Body of pancreas (tissue), 4 donors: ENCODE measurements around the gene OSBPL10. TPM values are rescaled to one million over a fixed set of nuclear protein-coding genes. Genes with fewer than 3 reads are reported as not detected.
A peak's percentile ranks its signal among the peaks of the same experiment; 100 is the strongest.

ENCODE experiments used
- ATAC-seq: fragments of 150-250 bp; one replicate; pipeline ENCODE4 v1.9.1; 2016
- DNase-seq, 4 donors: peaks; one replicate each; pipeline ENCODE4 v3.0.0-alpha.2; 2019
- H3K27ac ChIP-seq, 4 donors: fragments of 200-600 bp; sonication (generic); 1 replicate in 3 of 4; 2 replicates in 1 of 4; pipeline versions ENCODE4 v1.5.1 to v1.6.1; 2016 to 2019; ENCODE audit warnings: mild to moderate bottlenecking in 1 of 4, mixed read lengths in 1 of 4, moderate library complexity in 1 of 4
- H3K27me3 ChIP-seq, 2 donors: fragments of 200-600 bp; sonication (generic); one replicate each; pipeline ENCODE4 v1.6.0; 2016; ENCODE audit warnings: mild to moderate bottlenecking in 1 of 2
- H3K36me3 ChIP-seq, 2 donors: fragments of 200-600 bp; sonication (generic); replicated peaks in 1 of 2; 2 replicates each; pipeline ENCODE4 v1.5.1; 2016; ENCODE audit warnings: low read depth in 2 of 2; ENCODE audit not compliant: insufficient read depth in 1 of 2
- H3K4me1 ChIP-seq: fragments of 200-600 bp; sonication (generic); one replicate; pipeline ENCODE4 v1.6.0; 2016
- H3K4me3 ChIP-seq, 2 donors: fragments of 200-600 bp; sonication (generic); 1 replicate in 1 of 2; 2 replicates in 1 of 2; pipeline ENCODE4 v1.5.1; 2016 to 2019
- H3K9me3 ChIP-seq, 3 donors: fragments of 200-600 bp; sonication (generic); 1 replicate in 2 of 3; 2 replicates in 1 of 3; pipeline ENCODE4 v1.5.1; 2016
- CTCF ChIP-seq, 7 experiments: fragments of 450-650 bp in 4 of 7; fragments of 200-600 bp in 3 of 7; sonication (generic) in 3 of 7; IDR thresholded peaks; one replicate each; pipeline ENCODE4 v1.5.1; 2016 to 2019; ENCODE audit warnings: antibody characterized with exemption in 7 of 7
- POLR2A ChIP-seq, 3 donors: fragments of 450-650 bp; IDR thresholded peaks; one replicate each; pipeline ENCODE4 v1.6.1; 2016; ENCODE audit warnings: antibody characterized with exemption in 3 of 3, mild to moderate bottlenecking in 2 of 3
- WGBS, 2 donors: methylation state at CpG; one replicate each; pipeline ENCODE4 v1.1.5; 2017; 5-methylcytosine and 5-hydroxymethylcytosine counted together
- intact Hi-C: fragments of 100-400 bp; cut with DNase I; formaldehyde crosslinking; loops from one replicate; pipeline ENCODE4 v1.15.1; 2023
- total RNA-seq, 2 donors: library from RNA; depleted of rRNA; stranded (reverse); fragments of >200 nt; gene quantifications; one replicate each; pipeline ENCODE4 v1.1.0, GENCODE V29; 2016

OSBPL10 gene
- 10 to 100 TPM in 1 of 2 donors, 1 to 10 TPM in 1; 3.4 to 27.0 TPM for total RNA-seq

- ATAC-seq (peak; percentile 83), DNase-seq (peak; percentile 81 to 92 (median 88))
- intact Hi-C loops = no loop called here
- no peaks in the 10 kb centered on the region for H3K9me3 ChIP-seq
- TF ChIP-seq POLR2A (IDR thresholded peaks at IDR 0.05) (peak; percentile 38 to 70 (median 40)), CTCF (IDR thresholded peaks at IDR 0.05) (no peak)
- H3K36me3 ChIP-seq = no peaks in the 10 kb centered on the region
- 3 to 5% methylated on average over 40 to 65 of the region's 65 CpGs for WGBS, 2 donors
- H3K4me1 ChIP-seq = peaks cover 15% of the 10 kb centered on the region
- H3K4me3 ChIP-seq = peak within 1 kb of the TSS; percentile 27 to 49
- no peaks in the 10 kb centered on the region for H3K27me3 ChIP-seq
- peak within 1 kb of the TSS; percentile 44 to 86 (median 71) for H3K27ac ChIP-seq
Measured at GRCh38 chr3:31981206-31982181, at the start of gene OSBPL10, which contains the start of gene ZNF860. Gene OSBPL10, minus strand, starts transcription at chr3:31981262. Its CDS starts 83 bp downstream, at chr3:31981179. Gene ZNF860, plus strand, starts transcription at chr3:31981750. Its CDS starts 7,330 bp downstream, at chr3:31989080.

- Histone ChIP-seq H3K9me3 (no peaks in the 10 kb centered on the region), H3K4me1 (peaks cover 14% of the 10 kb centered on the region), H3K4me3 (no peak overlapping the region), H3K36me3 (no peaks in the 10 kb centered on the region), H3K27me3 (no peaks in the 10 kb centered on the region), H3K27ac (no peak overlapping the region)
- ATAC-seq = no peak
- no peak for DNase-seq
- 76 to 96% methylated on average over 6 of the region's 6 CpGs for WGBS, 2 donors
- TF ChIP-seq POLR2A (IDR thresholded peaks at IDR 0.05) (no peak), CTCF (IDR thresholded peaks at IDR 0.05) (no peak)
- intact Hi-C loops = no loop called here
Measured at GRCh38 chr3:32026593-32026992, 45.5 kb upstream of the OSBPL10 start.

GRCh38 chr3:32022947-32023346 lies 41.9 kb upstream of the OSBPL10 start:
- intact Hi-C loops = loop anchor here (5.0 kb wide), 1 partner anchor 114 kb away; no protein-coding TSS in a partner anchor
- DNase-seq (no peak), ATAC-seq (peak; percentile 30)
- peaks cover 23% of the 10 kb centered on the region for H3K4me1 ChIP-seq
- 30 to 31% methylated on average over 2 of the region's 2 CpGs for WGBS, 2 donors
- H3K4me3 ChIP-seq = no peak overlapping the region
- TF ChIP-seq CTCF (IDR thresholded peaks at IDR 0.05) (no peak), POLR2A (IDR thresholded peaks at IDR 0.05) (no peak)
- H3K27me3 ChIP-seq = no peaks in the 10 kb centered on the region
- H3K27ac ChIP-seq = no peak overlapping the region
- H3K9me3 ChIP-seq = no peaks in the 10 kb centered on the region
- H3K36me3 ChIP-seq = no peaks in the 10 kb centered on the region

GRCh38 chr3:32021748-32022147 lies 40.7 kb upstream of the OSBPL10 start:
- Histone ChIP-seq H3K36me3 (no peaks in the 10 kb centered on the region), H3K9me3 (no peaks in the 10 kb centered on the region), H3K4me1 (peaks cover 23% of the 10 kb centered on the region), H3K4me3 (no peak overlapping the region), H3K27me3 (no peaks in the 10 kb centered on the region), H3K27ac (no peak overlapping the region)
- intact Hi-C loops = loop anchor here (5.0 kb wide), 1 partner anchor 116 kb away; no protein-coding TSS in a partner anchor
- DNase-seq (no peak), ATAC-seq (no peak)
- no peak for TF ChIP-seq POLR2A (IDR thresholded peaks at IDR 0.05)
- no peak for TF ChIP-seq CTCF (IDR thresholded peaks at IDR 0.05)
- WGBS, 2 donors = 26 to 52% methylated on average over 3 of the region's 3 CpGs
